Natural killer cell treated with Interleukin-12 subunit alpha and Interleukin-12 subunit beta and Interleukin-15 and Interleukin-18, amount 100 ng/mL, for 72 hours (primary cell): ENCODE results near the gene CNP. TPM values are rescaled to one million over a fixed set of nuclear protein-coding genes. Genes with fewer than 3 reads are reported as not detected.

Source experiments
- total RNA-seq, 2 donors: library from RNA; stranded (reverse); gene quantifications; one replicate each; pipeline ENCODE4 v1.2.3, GENCODE V29; 2022

CNP gene
- total RNA-seq, 2 donors from 2014 or later = 55.6 to 81.9 TPM

Other genes with a start within 250 kb of the CNP start
- not detected for gene HAP1, start 232.2 kb upstream of the CNP start, total RNA-seq
- 1 to 10 TPM in 1 of 2 donors, under 1 TPM in 1; 0.14 to 1.0 TPM for gene JUP, start 180.1 kb upstream of the CNP start, total RNA-seq
- 1 to 10 TPM; 1.8 to 5.2 TPM for gene P3H4, start 154.8 kb upstream of the CNP start, total RNA-seq
- gene FKBP10, start 153.8 kb upstream of the CNP start, total RNA-seq = under 1 TPM; 0.64 to 0.74 TPM
- 10 to 100 TPM; 18.8 to 49.4 TPM for gene NT5C3B, start 130.6 kb upstream of the CNP start, total RNA-seq
- not detected for gene KLHL10, start 129.0 kb upstream of the CNP start, total RNA-seq
- 10 to 100 TPM; 14.9 to 15.7 TPM for gene KLHL11, start 101.4 kb upstream of the CNP start, total RNA-seq
- gene ACLY, start 47.8 kb upstream of the CNP start, total RNA-seq = 100 to 1,000 TPM; 200 to 243 TPM
- gene ODAD4, start 36.2 kb upstream of the CNP start, total RNA-seq = 1 to 10 TPM in 1 of 2 donors, under 1 TPM in 1; 0.12 to 1.0 TPM
- 100 to 1,000 TPM; 119 to 137 TPM for gene DNAJC7, start 50.6 kb downstream of the CNP start, total RNA-seq
- gene NKIRAS2, start 53.3 kb downstream of the CNP start, total RNA-seq = 10 to 100 TPM; 27.8 to 28.7 TPM
- gene C17orf113, start 83.8 kb downstream of the CNP start, total RNA-seq = not detected
- not detected for gene ZNF385C, start 131.7 kb downstream of the CNP start, total RNA-seq
- gene DHX58, start 145.9 kb downstream of the CNP start, total RNA-seq = 1 to 10 TPM; 7.0 to 7.6 TPM
- gene KAT2A, start 154.6 kb downstream of the CNP start, total RNA-seq = 10 to 100 TPM; 16.5 to 56.5 TPM
- gene HSPB9, start 156.0 kb downstream of the CNP start, total RNA-seq = not detected
- 10 to 100 TPM; 67.4 to 73.7 TPM for gene RAB5C, start 188.2 kb downstream of the CNP start, total RNA-seq
- gene KCNH4, start 214.3 kb downstream of the CNP start, total RNA-seq = 1 to 10 TPM in 1 of 2 donors, under 1 TPM in 1; 0.33 to 2.5 TPM
- not detected for gene HCRT, start 218.7 kb downstream of the CNP start, total RNA-seq
- gene GHDC, start 227.7 kb downstream of the CNP start, total RNA-seq = 10 to 100 TPM; 13.2 to 17.5 TPM